GM21528 (cell line): ENCODE data around the gene EFNA3.
"Not testable (repeated sequence)": the region's sequence is repeated elsewhere in the genome, so short reads cannot be mapped to it uniquely, and the experiment has no call there.

Source experiments
- ATAC-seq: cut with Tn5 transposase; IDR thresholded peaks from one replicate; pipeline ENCODE4 v1.9.1; 2021; ENCODE audit warnings: mild to moderate bottlenecking, moderate library complexity; ENCODE audit not compliant: unreplicated experiment, low FRiP score

EFNA3 gene

DNA sequence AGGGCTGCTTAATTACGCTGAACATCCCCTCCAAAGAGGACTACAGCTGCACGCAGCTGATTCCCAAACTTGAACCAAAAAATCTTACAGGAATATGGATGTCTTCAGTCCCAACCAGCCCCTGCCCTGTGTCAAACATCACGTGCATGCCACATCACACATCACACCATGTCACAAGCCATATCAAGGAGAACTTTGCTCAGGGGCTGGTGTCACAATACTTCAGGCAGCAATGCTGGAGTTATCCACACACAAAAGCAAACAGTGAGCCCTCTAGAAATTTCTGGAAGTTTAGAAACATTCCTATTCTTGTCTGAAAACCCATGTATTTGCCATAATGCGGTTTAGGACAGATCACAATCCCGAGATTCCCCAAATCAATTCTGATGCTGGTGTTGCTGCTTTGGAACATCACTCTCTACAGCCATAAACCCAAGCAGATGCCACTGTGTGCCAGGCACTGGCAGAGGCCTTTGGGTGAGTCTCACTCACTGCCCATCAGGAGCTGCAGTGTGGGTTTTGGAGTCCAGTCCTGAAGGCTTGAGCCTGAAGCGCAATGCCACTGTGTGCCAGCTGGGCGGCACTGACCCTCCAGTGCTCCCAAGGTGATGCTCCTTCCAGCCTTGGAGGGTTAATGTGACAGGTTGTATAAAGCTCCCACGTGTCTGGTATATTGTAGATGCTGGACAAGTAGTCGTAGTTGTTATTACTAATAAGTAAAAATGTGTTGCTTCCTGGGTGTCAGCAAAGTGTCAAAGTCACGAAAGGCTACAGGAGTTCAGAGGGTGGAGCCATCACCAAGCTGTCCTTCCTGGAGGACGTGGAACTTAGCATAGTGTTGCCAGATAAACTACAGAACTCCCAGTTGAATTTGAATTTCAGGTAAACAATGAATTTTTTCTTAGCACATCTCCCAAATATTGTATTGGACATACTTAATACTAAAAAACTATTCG is 28.9 kb downstream of the EFNA3 start:
- ATAC-seq, result no peak

DNA sequence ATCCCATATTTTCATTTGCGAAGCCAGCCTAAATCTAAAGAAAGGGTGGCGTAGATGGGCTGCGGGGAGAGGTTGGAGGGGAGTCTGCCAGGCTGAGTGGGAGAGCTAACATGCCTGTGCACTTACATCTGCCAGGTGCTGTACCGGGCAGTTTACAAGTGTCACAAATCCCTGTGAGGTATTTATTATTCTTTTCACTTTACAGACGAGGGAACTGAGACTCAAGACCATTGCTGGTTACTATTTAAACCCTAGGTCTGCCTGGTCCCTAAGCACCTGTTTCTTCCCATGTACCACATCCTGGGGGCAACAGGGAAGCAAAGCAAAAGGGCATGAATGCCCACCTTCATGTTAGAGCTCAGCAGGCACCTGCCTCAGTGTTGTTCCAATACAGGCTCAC is 29.7 kb downstream of the EFNA3 start:
- ATAC-seq, result no peak

DNA sequence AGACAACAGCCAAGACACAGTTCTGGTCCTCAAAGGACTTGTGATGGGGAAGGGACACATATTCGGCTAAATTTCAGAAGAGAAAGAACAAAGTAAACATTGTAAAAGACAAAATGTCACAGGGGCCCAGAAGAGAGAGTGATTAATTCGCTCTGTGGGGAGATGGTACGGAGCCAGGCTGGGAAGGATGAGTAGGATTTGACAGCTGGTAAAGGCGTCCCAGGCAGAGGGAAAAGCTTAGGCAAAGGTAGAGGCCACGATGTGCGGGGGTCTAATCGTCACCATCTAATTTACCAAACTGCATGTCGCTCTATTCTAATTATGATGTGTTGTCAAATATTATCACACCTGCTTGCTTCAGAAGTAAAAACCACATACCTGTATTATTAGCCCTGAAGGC is 31.7 kb downstream of the EFNA3 start:
- no peak for ATAC-seq

DNA sequence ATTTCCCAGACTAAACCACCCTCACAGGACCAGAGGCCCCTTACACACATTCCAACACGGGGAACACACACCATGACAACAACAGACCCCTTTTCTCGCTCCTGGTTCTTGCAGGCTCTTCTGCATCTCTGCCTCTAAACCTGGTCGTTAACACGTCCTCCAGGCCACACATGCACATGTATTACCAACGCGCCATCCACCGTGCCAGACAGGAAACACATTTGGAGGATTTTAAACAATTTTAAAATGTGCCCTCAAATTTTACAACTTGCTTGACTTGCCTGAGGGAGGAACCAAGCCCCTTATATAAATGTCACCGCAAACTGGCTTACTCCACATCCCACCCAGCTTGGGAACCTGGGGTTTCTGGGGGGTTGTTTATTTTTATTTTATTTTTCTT is 32.2 kb downstream of the EFNA3 start:
- ATAC-seq, result no peak

DNA sequence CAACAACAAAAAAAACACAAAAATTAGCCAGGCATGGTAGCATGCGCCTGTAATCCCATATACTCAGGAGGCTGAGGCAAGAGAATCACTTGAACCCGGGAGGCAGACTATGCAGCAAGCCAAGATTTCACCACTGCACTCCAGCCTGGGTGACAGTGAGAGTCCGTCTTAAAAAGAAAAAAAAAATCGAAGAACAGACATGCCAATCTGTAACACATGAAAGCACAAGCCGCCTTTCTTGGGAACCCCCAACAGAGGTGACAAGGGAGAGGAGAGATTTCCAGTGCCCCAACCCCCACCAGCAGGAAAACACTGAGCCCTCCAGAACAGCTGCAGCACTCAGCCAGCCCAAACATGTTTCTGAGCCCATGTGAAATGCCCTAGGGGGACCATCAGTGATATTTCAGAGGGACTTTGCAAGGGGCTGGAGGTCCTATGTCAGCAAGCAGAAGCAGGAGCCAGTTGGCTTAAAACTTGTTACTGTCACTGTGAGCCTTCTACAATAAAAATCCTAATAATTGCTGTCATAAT is 34.9 kb downstream of the EFNA3 start:
- no peak for ATAC-seq

DNA sequence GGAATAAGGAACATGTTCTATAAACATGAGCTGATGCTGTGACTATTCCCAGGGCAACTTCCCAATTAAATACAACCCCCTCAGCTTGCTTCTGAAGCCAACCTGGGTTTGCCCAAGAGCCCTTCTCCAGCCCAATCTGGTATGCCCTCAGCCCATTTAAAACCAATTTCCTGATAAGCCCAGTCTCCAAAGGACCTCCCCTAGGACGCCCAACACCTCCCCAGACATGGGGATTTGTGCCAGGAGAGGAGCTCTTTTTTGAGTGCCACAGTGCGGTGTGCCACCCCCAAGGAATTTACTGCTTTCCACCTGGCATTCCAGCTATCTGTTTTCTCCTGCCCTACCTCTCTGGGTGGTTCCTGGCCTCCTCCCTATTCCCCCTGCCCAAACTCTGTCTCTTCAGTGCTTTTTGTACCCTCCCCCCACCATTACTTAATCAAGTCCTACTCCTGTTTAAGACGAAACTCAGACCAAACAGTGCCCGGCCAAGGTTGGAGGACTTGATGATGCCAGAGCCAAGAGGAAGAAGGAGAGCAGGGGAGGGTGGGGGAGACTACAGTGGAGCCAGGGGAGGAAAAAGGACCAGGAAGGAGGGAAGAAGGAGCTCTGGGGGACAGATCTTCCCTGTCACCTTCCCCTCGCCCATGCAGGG is 37.6 kb downstream of the EFNA3 start:
- ATAC-seq, result no peak

DNA sequence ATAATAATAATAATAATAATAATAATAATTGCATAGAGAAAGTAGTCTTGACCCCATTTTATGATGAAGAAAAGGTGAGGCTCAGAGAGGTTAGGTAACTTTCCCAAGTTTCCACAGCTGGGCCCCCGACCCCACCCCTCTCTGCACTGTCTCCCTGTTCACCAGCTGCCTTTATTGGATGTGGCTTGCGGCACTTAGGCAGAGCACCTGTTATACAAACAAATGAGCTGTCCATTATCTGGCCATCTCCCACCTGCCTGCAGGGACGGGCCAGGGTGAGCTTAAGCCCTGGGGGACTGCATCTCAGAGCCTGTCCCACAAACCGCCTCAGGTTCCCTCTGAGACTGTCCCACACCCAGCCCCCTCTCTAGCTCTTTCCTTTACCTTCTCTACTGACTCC is 39.0 kb downstream of the EFNA3 start:
- ATAC-seq, result no peak

DNA sequence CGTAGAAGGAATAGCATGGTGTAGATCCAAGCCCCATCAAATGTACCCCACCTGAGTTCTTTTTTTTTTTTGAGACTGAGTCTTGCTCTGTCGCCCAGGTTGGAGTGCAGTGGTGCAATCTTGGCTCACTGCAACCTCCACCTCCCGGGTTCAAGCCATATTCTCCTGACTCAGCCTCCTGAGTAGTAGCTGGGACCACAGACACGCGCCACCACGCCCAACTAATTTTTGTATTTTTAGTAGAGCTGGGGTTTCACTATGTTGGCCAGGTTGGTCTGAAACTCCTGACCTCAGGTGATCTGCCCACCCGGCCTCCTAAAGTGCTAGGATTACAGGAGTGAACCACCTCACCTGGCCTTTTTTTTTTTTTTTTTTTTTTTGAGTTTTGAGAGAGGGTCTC is 39.5 kb downstream of the EFNA3 start:
- ATAC-seq, result not testable (repeated sequence)

DNA sequence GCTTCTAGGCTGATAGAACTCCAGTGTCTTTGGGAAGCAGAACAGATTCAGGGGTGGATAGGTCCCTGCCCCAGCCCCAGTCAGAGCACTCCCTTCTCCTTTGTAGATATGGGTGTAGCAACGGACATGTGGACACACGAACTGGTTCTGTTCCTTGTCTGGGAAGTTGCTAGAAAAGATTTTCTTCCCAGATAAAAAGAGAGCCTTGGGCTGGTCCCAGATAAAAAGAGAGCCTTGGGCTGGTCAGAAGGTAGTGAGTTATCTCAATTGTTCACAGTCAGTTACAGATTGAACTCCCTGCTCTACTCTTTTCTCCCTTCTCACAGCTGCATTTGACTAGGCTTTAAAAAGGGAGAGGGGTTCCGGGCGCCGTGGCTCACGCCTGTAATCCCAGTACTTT is 41.6 kb downstream of the EFNA3 start:
- no peak for ATAC-seq

DNA sequence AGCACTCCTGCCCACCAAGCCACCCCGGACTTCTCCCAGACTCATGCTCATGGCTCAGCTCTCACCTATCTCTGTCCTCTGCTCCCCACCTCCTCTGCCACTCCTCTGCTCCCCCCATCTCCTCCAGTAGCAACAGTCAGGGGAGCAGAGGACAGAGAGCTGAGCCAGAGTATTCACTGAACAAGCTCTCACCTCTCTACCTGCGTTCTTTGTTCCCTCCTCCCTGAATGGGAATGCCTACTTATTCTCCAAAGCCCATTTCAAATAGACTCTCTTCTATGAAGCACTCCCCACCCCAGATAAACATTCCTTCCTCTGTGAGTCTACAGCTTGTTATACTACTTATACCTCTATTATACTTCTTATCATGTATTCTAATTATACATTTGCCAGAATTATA is 42.6 kb downstream of the EFNA3 start:
- no peak for ATAC-seq

DNA sequence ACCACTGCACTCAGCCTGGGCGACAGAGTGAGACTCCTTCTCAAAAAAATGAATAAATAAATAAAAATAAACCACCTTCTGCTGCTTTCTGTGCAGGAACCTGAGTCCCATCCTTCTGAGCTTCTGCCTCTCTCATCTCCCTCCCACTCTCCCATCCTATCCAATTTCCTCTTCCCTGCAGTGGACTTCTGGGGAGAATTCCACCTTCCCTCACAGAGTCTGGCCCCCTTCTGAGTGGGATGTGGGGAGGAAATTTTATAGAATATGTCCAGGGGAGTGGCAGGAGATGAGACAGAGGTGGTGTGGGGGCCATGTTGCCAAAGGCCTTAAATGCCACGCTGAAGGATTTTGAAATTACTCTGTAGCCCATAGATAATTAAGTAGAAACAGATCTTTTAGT is 43.7 kb downstream of the EFNA3 start:
- ATAC-seq, result no peak

DNA sequence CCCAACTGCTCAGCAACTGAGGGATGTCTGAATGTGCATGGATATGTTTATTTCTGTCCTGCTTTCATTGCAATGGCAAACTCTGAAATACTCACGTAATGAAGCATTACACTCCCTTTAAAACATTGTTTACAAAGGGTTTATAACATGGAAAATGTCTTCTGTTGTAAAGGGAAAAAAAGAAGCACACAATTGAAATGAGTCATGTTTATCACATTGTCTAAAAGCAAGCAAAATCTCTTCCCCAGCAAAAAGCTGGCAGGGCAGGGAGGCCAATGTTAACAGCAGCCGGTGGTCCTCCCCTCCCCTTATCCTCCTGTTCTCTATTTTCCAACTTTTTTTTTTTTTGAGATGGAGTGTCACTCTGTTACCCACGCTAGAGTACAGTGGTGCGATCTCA is 45.2 kb downstream of the EFNA3 start:
- no peak for ATAC-seq

DNA sequence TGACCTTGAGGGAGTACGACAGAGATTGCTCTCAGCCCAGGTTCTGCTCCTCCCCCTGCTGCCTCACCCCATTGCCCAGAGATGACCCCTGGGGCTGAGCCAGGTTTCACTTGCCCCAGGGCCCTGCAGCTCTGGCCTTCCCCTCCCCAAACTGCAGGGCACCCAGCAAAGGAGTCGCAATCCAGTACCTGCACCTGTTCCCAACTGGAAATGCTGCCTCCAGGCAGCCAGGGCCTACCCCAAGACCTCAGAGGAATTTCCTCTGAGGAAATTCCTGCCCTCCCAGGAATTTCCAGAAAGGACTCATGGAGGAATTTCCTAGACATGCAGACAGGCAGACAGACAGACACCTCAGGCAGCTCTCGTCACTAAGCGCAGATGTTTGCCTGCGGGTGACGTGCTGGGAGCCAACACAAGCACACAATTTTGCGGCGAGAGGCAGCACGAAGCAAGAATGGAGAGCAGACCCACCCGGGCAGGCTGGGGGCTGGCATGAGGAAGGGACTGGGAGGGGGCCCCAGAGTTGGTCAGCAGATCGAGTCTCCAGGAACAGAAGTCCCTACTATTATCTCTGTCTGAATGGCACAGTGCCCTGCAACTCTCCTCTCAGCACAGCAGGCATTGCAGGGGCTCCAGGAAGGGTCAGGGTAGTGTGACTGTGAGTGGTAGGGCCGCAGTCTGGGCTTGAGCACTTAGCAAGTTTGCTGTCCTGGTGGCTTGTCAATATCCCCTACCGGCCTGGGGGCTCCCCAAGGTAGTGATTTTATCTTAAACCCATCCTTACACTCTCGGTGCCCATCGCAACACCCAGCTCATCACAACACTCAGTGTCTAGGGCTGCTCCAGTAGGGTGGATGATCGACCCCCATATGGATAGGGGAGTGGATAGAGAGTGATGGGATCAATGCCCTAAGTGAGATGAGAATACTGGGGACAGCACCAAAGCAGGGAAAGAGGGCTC is 46.1 kb downstream of the EFNA3 start:
- no peak for ATAC-seq

DNA sequence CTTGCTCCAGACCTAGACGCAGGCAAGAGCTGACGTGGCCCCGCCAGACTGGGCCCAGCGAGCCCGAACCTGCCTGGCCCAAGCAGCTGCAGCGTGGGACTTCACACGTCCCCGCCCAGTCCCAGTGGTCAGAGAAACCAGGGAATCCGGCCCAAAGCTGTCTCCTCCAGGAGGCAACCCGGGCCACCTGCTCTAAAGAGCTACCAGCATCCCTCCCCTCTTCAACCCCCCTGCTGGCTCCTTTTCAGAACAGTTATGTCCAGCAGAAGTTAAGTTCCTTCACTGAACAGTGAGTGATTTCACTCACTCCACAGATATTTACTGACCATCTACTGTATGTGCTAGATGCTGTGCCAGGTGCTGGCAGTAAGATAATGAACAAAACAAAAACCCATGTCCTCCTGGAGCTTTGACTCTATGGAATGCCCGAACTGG is 46.9 kb downstream of the EFNA3 start:
- ATAC-seq, result no peak

DNA sequence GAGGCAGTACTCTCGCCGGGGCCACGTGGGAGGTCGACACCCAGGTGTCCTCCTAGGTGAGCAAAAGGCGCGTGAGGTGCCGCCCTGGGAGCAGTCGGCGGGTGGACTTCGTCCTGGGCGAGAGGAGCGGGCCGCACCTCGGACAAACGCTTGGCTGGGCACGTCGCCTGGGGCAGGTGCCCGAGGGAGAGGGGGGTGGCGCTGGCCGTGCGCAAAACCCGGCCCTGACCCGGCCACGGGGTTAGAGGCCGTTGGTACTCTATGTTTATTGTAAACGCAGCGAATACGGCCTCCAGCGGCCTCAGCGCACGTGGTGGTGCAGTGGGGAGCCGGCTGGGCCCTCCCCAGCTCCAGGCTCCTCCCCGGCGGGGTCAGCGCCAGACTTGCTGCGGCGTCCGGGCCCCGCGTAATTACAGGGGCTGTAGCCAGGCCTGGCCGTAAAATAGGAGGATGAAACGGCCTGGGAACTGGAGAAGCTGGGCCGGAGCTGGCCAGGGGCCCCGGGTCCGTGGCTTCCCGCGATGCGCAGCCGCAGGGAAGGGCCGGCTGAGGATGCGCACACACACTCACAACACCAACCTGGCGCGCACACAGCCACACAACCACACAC is 47.4 kb downstream of the EFNA3 start:
- no peak for ATAC-seq

DNA sequence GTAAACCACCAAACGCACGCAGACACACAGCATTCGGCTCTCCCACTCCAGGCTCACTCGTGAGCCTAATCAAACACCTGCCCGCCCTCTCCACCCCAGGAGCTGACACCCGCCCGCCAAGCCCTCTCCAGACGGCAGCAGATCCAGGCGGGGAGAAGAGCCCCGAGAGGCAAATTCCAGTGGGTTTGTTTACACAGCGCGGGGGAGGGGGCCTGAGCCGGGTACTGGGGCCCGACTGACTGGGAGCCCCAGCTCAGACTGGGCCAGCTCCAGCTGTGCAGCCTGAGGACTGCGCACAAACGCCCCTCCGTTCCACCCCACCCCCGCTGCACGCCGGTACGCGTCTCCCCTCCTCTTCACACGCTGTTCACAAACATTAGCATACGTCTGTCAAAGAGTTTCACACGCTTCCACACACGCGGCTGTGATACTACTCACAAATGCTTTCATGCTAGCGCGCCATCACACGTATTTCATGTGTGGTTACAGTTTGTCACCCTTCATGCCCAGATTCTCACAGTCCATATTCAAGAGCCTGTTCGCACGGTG is 48.0 kb downstream of the EFNA3 start:
- no peak for ATAC-seq

DNA sequence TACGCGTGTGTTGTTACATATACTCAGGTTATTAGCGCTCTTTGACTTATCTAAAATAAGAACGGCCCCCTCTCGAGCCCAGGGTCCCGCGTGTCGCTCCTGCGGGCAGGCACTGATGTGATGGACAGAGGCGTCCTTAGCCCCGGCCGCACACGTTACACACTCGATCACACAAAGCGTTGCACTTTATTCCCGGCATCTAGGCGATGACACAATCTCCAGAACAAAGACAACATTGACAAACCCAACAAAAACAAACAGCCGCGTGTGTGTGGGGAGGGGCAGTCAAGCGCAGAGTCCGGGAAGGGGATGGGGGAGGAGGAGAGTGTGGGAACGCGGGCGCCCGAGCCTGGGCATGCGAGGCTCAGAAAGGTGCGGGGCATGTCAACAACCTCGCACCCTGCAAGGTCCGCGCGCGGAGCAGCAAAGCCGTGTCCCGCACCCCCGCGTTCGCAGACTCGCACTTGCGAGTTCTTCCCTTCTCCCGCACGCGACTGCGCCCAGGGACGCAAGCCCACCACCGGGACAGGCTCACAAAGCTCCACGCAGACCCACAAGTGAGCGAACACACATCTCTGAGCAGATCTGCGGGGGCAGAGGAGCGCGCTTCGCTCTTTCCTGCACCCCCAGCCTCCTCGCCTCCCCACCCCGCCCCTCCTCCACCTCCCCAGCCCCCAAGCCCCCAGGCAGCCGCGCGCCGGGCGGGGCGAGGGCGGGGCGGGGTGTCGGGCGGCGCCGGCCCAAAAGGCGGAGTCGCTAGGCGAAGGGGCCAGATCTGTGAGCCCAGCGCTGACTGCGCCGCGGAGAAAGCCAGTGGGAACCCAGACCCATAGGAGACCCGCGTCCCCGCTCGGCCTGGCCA is 48.7 kb downstream of the EFNA3 start, which contains the start of gene EFNA1:
Gene EFNA1, plus strand, starts transcription at position 772 of the 862 bp plus-strand sequence. CDS start 102 bp downstream, outside the sequence.
- no peak for ATAC-seq

DNA sequence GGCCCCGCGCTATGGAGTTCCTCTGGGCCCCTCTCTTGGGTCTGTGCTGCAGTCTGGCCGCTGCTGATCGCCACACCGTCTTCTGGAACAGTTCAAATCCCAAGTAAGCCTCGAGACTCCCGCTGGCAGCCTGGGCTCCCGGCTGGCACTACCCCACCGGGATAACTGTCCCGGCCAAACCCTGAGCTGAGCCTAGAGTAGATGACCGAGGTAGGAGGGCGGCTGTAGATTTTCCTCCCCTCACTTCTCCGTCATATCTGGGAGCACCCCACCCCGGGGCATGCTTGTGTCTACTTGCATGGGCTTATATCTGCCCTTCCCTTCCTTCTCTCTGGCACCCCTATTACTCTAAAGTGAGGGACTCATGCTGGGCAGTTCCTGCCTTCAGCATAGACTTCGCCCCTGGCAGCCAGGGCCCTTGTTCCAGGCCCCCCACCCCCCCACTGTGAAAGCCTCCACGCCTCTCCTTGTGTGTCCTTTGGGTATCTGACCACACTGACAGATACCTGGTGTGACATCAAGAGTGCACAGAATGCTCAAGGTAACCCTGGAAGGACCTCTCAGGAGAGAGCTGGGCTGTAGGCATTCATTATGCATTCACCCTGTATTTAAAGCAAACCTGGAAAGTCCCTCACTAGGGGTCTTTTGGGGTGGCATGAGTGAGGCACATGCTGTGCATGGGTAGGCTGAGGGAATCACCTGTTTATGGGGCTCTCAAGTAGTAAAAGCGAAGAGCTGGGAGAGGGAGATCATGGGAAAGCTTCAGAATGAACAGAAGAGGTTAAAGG is 49.5 kb downstream of the EFNA3 start:
- no peak for ATAC-seq
